ENCODE measurements around the gene ARMH3.
A peak's percentile ranks its signal among the peaks of the same experiment; 100 is the strongest.

ARMH3 gene

DNA sequence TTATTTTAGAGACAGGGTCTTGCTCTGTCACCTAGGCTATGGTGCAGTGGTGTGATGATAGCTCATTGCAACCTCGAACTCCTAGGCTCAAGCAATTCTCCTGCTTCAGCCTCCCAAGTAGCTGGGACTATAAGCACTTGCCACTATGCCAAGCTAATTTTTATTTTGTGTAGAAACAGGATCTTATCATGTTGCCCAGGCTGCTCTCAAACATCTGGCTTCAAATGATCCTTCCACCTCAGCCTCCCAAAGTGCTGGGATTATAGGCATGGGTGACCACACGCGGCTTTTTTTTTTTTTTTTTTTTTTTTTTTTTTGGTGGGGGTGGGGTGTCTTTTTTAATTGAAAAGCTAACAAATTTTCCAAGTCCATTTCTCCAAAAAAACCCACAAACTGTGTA, 27.6 kb upstream of the ARMH3 start:
- no peak for TF ChIP-seq ZFX (IDR thresholded peaks at IDR 0.05; ENCODE audit: borderline replicate concordance)
- TF ChIP-seq, protein P1, sequence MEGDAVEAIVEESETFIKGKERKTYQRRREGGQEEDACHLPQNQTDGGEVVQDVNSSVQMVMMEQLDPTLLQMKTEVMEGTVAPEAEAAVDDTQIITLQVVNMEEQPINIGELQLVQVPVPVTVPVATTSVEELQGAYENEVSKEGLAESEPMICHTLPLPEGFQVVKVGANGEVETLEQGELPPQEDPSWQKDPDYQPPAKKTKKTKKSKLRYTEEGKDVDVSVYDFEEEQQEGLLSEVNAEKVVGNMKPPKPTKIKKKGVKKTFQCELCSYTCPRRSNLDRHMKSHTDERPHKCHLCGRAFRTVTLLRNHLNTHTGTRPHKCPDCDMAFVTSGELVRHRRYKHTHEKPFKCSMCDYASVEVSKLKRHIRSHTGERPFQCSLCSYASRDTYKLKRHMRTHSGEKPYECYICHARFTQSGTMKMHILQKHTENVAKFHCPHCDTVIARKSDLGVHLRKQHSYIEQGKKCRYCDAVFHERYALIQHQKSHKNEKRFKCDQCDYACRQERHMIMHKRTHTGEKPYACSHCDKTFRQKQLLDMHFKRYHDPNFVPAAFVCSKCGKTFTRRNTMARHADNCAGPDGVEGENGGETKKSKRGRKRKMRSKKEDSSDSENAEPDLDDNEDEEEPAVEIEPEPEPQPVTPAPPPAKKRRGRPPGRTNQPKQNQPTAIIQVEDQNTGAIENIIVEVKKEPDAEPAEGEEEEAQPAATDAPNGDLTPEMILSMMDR (IDR thresholded peaks at IDR 0.05): no peak
- H3K27ac ChIP-seq: no peak overlapping the region

DNA sequence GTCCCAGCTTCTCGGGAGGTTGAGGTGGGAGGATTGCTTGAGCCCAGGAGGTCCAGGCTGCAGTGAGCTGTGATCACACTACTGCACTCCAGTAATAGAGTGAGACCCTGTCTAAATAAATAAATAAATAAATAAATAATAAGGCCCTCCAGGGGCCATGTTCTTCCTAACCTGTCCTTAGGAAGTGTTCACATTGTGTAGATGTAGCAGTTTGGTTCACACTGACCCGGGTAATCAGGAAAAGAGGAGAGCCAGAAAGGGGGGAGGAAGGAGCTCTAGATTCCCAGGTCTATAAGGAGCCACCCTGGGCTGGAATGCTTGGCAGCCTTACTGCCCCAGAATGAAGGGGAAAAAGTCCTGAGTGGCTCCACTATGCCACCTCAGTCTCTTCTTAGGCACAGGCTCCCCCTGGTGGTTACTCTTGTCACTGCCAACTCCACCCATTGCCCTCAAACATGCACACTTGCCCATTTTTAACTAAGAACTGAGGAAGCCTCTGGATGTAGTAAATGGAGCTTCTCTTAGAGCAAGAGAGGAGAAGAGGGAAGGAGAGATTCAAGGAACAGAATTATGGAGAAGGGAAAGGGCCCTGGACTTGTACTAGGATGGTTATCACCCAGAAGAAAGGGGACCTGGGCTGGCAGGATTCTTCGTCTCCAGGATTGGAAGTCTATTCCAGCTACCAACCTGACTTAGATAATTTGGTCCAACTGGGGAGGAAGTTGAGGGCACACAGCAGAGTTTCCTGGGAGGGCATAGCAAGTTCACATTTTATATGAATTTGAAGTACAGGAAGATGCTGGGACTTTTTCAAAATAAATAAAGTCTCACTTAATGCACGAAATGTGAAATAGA, 16.9 kb upstream of the ARMH3 start:
- no peak overlapping the region for H3K27ac ChIP-seq
- TF ChIP-seq ZFX (IDR thresholded peaks at IDR 0.05; ENCODE audit: borderline replicate concordance): no peak
- TF ChIP-seq, protein P1 (IDR thresholded peaks at IDR 0.05): peak; percentile 95

DNA sequence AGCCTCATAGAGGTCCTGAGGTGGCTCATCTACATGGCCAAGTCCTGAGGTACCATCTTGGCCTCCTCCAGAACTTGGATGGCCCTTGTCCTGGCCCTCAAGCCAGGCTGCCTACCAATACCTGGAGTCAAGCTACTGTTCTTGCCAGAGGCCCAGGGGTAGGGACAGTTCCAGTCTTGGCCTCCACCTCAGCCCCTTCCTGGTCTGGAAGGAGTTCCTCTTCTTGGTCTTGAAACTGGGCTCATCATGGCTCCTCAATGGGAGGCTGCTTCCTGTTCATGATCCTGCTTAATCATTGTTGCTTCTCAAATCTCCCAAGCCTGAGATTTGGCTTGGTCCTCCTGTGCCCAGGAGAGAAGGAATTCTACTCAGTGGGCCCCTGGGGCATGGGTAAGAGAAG, 13.1 kb upstream of the ARMH3 start:
- TF ChIP-seq, protein P1 (IDR thresholded peaks at IDR 0.05): no peak
- no peak for TF ChIP-seq ZFX (IDR thresholded peaks at IDR 0.05; ENCODE audit: borderline replicate concordance)
- H3K27ac ChIP-seq: no peak overlapping the region

DNA sequence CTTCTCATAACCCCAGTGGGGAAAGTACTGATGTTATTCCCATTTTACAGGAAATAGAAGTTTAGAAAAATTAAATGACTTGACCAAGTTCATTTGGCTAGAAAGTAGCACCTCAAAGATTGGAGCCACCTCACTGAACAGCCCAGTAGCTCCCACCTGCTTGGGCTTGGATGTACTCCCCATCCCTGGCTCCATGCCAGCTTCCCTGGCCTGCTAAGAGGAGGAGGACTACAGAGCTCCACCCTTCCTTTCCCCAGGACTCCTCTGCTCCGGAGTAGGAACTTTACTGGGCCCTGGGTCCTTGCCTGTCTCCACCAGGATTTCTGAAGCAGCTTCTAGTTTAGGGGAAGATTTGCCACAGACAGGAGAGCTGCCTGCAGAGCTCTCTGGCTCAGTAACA, 12.2 kb upstream of the ARMH3 start:
- TF ChIP-seq, protein P1 (IDR thresholded peaks at IDR 0.05): no peak
- no peak overlapping the region for H3K27ac ChIP-seq

DNA sequence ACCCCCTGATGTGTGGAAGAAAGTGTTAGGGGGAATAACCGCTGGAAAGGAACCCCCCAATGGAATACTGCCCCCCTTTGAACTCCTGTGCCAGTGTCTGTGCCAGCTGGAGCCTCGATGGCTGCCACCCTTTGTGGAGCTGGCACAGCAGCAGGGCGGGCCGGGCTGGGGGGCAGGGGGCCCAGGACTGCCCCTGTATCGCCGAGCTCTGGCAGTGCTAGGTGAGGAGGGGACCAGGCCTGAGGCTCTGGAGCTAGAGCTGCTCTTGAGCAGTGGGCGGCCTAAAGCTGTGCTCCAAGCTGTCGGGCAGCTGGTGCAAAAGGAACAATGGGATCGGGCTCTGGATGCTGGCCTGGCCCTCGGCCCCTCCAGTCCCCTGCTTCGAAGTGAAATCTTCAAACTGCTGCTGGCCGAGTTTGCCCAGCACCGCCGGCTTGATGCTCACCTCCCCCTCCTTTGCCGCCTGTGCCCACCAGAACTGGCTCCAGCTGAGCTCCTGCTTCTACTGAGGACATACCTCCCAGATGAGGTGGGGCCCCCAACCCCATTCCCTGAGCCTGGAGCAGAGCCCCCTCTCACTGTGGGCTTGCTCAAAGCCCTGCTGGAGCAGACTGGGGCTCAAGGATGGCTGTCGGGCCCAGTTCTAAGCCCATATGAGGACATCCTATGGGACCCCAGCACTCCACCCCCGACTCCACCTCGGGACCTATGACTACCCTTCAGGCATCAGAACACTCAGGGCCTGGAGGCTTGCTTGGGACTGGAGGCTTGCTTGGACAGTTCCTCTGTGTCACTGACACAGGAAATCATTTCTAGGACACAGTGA, 11.3 kb upstream of the ARMH3 start:
- TF ChIP-seq ZFX (IDR thresholded peaks at IDR 0.05; ENCODE audit: borderline replicate concordance): no peak
- TF ChIP-seq, protein P1 (IDR thresholded peaks at IDR 0.05): no peak
- H3K27ac ChIP-seq: no peak overlapping the region

DNA sequence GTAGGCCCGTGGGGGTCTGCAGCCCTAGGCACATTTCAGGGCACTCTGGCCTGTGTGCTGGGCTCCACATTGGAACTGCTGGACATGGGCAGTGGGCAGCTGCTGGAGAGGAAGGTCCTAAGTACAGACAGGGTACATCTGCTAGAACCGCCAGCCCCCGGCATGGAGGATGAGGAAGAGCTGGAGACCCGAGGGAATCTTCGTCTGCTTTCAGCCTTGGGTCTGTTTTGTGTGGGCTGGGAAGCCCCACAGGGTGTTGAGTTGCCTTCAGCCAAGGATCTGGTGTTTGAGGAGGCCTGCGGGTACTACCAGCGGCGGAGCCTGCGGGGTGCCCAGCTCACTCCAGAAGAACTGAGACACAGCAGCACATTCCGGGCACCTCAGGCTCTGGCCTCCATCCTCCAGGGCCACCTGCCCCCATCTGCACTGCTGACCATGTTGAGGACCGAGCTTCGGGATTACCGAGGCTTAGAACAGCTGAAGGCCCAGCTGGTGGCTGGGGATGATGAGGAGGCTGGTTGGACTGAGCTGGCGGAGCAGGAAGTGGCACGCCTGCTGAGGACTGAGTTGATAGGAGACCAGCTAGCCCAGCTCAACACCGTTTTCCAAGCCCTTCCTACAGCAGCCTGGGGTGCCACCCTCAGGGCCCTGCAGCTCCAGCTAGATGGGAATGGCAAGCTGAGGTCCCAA, 10.6 kb upstream of the ARMH3 start:
- peak overlapping the region; percentile 82 for H3K27ac ChIP-seq
- TF ChIP-seq, protein P1 (IDR thresholded peaks at IDR 0.05): no peak
- TF ChIP-seq ZFX (IDR thresholded peaks at IDR 0.05; ENCODE audit: borderline replicate concordance): no peak

Data from 22Rv1 (cell line).